ENCODE results near the gene EP400. TPM values are rescaled to one million over a fixed set of nuclear protein-coding genes. Genes with fewer than 3 reads are reported as not detected.

The EP400 gene
- total RNA-seq, 4 donors from 2014 or later = 10.1 to 23.0 (median 20.9) TPM

GRCh38 chr12:132019891-132020290 lies 70.1 kb downstream of the EP400 start:
- no peaks in the 10 kb centered on the region for H3K4me1 ChIP-seq
- H3K27me3 ChIP-seq = no peaks in the 10 kb centered on the region
- WGBS, 2 donors = 92 to 96% methylated on average over 16 to 18 of the region's 18 CpGs
- no peak overlapping the region for H3K4me3 ChIP-seq
- intact Hi-C loops (cut with DNase I) = no loop called here
- H3K36me3 ChIP-seq = peaks cover 30 to 100% (median 65%) of the 10 kb centered on the region in 3 donors
- TF ChIP-seq CTCF (IDR thresholded peaks at IDR 0.05) (no peak), POLR2A (IDR thresholded peaks at IDR 0.05) (no peak)
- H3K9me3 ChIP-seq = no peaks in the 10 kb centered on the region
- no peak overlapping the region for H3K27ac ChIP-seq
- DNase-seq = no peak

- peaks cover 28 to 100% (median 61%) of the 10 kb centered on the region in 3 donors for H3K36me3 ChIP-seq
- DNase-seq = no peak
These were observed 70.5 kb downstream of the EP400 start for GRCh38 chr12:132020292-132020691.

GRCh38 chr12:132021031-132021871 lies 71.5 kb downstream of the EP400 start:
- H3K27ac ChIP-seq = no peak overlapping the region
- H3K9me3 ChIP-seq = no peaks in the 10 kb centered on the region
- DNase-seq = no peak
- no peak overlapping the region for H3K4me3 ChIP-seq
- H3K36me3 ChIP-seq = peaks cover 28 to 100% (median 65%) of the 10 kb centered on the region in 3 donors
- 88 to 91% methylated on average over 19 to 24 of the region's 30 CpGs for WGBS, 2 donors
- TF ChIP-seq POLR2A (IDR thresholded peaks at IDR 0.05) = no peak
- TF ChIP-seq CTCF (IDR thresholded peaks at IDR 0.05) = no peak
- intact Hi-C loops (cut with DNase I) = no loop called here
- no peaks in the 10 kb centered on the region for H3K4me1 ChIP-seq
- H3K27me3 ChIP-seq = no peaks in the 10 kb centered on the region

More at GRCh38 chr12:132020292-132020691, 70.5 kb downstream of the EP400 start:
- intact Hi-C loops (cut with DNase I) = no loop called here
- WGBS, 2 donors = 87 to 89% methylated on average over 7 to 9 of the region's 9 CpGs
- H3K27ac ChIP-seq = no peak overlapping the region
- no peaks in the 10 kb centered on the region for H3K4me1 ChIP-seq
- no peaks in the 10 kb centered on the region for H3K27me3 ChIP-seq
- H3K9me3 ChIP-seq = no peaks in the 10 kb centered on the region
- no peak overlapping the region for H3K4me3 ChIP-seq
- TF ChIP-seq POLR2A (IDR thresholded peaks at IDR 0.05) = no peak
- TF ChIP-seq CTCF (IDR thresholded peaks at IDR 0.05) = no peak

GRCh38 chr12:132021965-132022364 lies 72.2 kb downstream of the EP400 start:
- Histone ChIP-seq H3K36me3 (peaks cover 33 to 100% (median 64%) of the 10 kb centered on the region in 3 donors), H3K4me3 (no peak overlapping the region), H3K27ac (no peak overlapping the region), H3K27me3 (no peaks in the 10 kb centered on the region), H3K9me3 (no peaks in the 10 kb centered on the region), H3K4me1 (no peaks in the 10 kb centered on the region)
- TF ChIP-seq CTCF (IDR thresholded peaks at IDR 0.05) = no peak
- no peak for DNase-seq
- WGBS, 2 donors = 83% methylated on average over 2 of the region's 2 CpGs
- intact Hi-C loops (cut with DNase I) = no loop called here

GRCh38 chr12:132023658-132024057 lies 73.9 kb downstream of the EP400 start:
- TF ChIP-seq CTCF (IDR thresholded peaks at IDR 0.05) (no peak), POLR2A (IDR thresholded peaks at IDR 0.05) (no peak)
- Histone ChIP-seq H3K9me3 (no peaks in the 10 kb centered on the region), H3K4me3 (no peak overlapping the region), H3K27me3 (no peaks in the 10 kb centered on the region), H3K36me3 (peaks cover 29 to 100% (median 56%) of the 10 kb centered on the region in 3 donors), H3K4me1 (no peaks in the 10 kb centered on the region), H3K27ac (no peak overlapping the region)
- no peak for DNase-seq
- 89 to 90% methylated on average over 4 to 6 of the region's 11 CpGs for WGBS, 2 donors
- intact Hi-C loops (cut with DNase I) = no loop called here
